ENCODE results near the gene MAP4K3.

The MAP4K3 gene

DNA sequence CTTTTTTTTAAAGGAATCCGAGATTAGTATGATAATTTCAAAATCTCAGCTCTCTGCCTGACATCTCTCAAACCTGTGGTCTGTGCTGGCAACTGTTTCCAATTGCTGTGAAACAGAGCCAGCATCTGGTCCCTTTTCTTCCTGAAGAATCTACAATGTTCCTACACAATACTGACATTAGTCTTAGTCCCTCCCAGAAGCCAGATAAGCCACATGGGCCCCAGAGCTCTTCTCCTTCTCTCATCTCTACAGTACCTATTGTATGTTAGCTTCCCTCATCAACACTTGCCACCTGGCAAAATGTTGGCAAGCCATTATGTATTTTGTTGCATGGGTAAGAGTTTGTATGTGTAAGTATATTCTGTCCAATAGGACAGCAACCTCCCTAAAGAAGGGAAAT, 130.5 kb downstream of the MAP4K3 start:
- H3K4me3 Mint-ChIP-seq, result no peak overlapping the region
- no peaks in the 10 kb centered on the region for H3K4me1 Mint-ChIP-seq
- H3K27ac Mint-ChIP-seq, result no peak overlapping the region
- no peaks in the 10 kb centered on the region for H3K9me3 Mint-ChIP-seq
- ATAC-seq (replicated peaks) (no peak), DNase-seq (no peak)
- no peaks in the 10 kb centered on the region for H3K27me3 Mint-ChIP-seq
- H3K36me3 Mint-ChIP-seq, result peaks cover 3 to 14% of the 10 kb centered on the region in 2 donors

GRCh38 chr2:39304729-39305128, 132.4 kb downstream of the MAP4K3 start:
- Mint-ChIP-seq H3K4me1 (no peaks in the 10 kb centered on the region), H3K9me3 (no peaks in the 10 kb centered on the region), H3K27me3 (no peaks in the 10 kb centered on the region), H3K4me3 (no peak overlapping the region), H3K27ac (no peak overlapping the region), H3K36me3 (peaks cover 0 to 14% of the 10 kb centered on the region in 2 donors)
- DNase-seq, result no peak
- ATAC-seq (replicated peaks), result no peak

GRCh38 chr2:39304200-39304599, 132.9 kb downstream of the MAP4K3 start:
- H3K36me3 Mint-ChIP-seq, result peaks cover 0 to 14% of the 10 kb centered on the region in 2 donors
- H3K9me3 Mint-ChIP-seq, result no peaks in the 10 kb centered on the region
- DNase-seq (no peak), ATAC-seq (replicated peaks) (no peak)
- H3K27me3 Mint-ChIP-seq, result no peaks in the 10 kb centered on the region
- H3K4me3 Mint-ChIP-seq, result no peak overlapping the region
- no peak overlapping the region for H3K27ac Mint-ChIP-seq
- H3K4me1 Mint-ChIP-seq, result no peaks in the 10 kb centered on the region

DNA sequence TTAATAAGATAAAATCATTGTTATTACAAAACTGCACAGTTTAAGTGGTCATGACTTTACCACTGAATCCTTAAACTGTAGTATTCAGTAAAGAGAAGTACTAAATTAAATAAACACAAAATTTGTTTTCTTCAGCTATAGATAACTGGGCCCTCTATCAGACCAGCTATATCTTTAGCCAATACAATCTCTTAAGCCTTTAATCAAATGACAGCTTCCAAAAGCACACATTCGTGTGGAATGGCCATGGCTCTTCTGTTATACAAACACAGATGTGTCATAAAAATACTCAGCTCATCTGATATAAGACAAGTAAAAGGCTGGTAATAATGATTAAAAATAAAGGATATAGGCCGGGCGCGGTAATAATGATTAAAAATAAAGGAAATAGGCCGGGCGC, 135.7 kb downstream of the MAP4K3 start:
- no peak for DNase-seq
- Mint-ChIP-seq H3K27me3 (no peaks in the 10 kb centered on the region), H3K36me3 (peaks cover 0 to 15% of the 10 kb centered on the region in 2 donors), H3K9me3 (no peaks in the 10 kb centered on the region), H3K4me1 (no peaks in the 10 kb centered on the region), H3K27ac (no peak overlapping the region), H3K4me3 (no peak overlapping the region)
- no peak for ATAC-seq (replicated peaks)

DNA sequence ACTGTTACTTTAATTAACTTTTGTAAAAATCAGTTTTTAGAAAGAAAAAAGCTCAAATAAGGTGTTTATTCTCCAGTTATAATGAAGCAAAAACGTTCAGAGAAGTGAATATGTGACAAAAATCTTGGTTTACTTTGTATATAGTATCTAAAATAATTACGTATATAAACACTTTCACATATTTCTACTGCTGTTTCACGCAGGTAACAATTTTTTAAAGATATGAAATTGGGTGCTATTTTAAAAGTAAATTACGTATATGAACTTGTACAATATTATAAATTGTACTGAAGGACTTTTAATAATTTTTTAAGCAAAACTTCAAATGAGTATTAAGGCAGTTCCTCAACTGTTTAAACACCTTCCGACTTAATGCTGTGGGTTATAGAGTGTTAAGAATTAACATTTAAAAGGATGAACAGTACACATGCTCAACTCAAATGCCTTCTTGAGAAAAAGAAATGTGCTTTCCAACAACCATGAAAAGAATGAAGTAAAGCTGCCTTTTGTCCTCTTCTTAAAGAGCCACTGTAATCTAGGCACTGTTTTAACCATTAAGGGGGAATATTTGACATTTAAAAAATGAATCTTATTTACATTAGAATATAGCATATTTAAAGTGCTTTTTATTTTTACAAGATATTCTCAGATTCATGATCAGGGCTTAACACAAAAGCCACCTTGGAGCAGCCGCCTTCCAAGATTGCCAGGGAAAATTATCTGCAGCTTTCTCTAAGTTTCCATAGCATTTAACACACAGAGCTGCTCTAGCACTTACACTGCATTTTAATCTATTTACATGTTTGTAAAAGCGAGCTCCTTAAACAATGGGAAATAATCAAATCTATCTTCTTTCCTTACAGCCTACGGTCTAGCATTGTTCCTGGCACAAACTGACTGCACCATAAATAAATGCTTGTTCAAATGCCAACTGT, 136.8 kb downstream of the MAP4K3 start:
- DNase-seq (no peak), ATAC-seq (replicated peaks) (no peak)
- Mint-ChIP-seq H3K4me1 (no peaks in the 10 kb centered on the region), H3K27me3 (no peaks in the 10 kb centered on the region), H3K4me3 (no peak overlapping the region), H3K9me3 (no peaks in the 10 kb centered on the region), H3K27ac (no peak overlapping the region), H3K36me3 (peaks cover 0 to 13% of the 10 kb centered on the region in 2 donors)

- Mint-ChIP-seq H3K9me3 (no peaks in the 10 kb centered on the region), H3K4me3 (no peak overlapping the region), H3K36me3 (peaks cover 23 to 33% of the 10 kb centered on the region in 2 donors), H3K4me1 (no peaks in the 10 kb centered on the region), H3K27ac (no peak overlapping the region), H3K27me3 (no peaks in the 10 kb centered on the region)
- DNase-seq, result no peak
- no peak for ATAC-seq (replicated peaks)
Observed at GRCh38 chr2:39290433-39290832, 146.7 kb downstream of the MAP4K3 start.

DNA sequence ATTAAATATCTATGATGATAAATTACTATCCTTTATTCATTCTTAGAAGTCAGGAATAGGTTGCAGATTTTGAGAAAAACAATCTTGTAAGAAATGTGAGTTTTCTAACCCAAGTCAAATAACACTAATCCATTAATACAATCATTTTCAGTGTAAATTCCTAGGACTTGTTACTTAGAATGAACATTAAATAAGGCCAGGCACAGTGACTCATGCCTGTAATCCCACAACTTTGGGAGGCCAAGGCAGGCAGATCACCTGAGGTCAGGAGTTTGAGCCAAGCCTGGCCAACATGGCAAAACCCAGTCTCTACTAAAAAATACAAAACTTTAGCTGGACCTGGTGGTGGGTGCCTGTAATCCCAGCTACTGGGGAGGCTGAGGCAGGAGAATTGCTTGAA, 147.5 kb downstream of the MAP4K3 start:
- no peak for ATAC-seq (replicated peaks)
- DNase-seq, result no peak
- Mint-ChIP-seq H3K4me1 (no peaks in the 10 kb centered on the region), H3K27me3 (no peaks in the 10 kb centered on the region), H3K4me3 (no peak overlapping the region), H3K9me3 (no peaks in the 10 kb centered on the region), H3K36me3 (peaks cover 23 to 33% of the 10 kb centered on the region in 2 donors), H3K27ac (no peak overlapping the region)

DNA sequence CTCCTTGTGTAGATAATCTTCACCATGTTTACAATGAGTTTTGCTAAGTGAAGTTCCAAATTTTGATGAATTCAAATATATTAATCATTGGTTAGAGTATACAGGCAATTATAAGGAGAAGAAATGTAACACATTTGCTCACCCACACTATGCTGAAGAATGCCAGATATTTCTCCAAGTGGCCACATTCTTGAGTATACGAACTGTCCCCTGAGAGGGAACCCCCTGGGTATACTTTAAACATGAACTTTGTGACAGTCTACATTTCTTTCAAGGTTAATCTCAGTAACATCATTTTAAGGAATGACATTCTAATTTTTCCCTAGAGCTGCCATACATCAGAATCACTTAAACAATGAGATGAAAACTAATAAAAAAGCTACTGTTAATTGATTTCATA, 153.5 kb downstream of the MAP4K3 start:
- no peak for ATAC-seq (replicated peaks)

DNA sequence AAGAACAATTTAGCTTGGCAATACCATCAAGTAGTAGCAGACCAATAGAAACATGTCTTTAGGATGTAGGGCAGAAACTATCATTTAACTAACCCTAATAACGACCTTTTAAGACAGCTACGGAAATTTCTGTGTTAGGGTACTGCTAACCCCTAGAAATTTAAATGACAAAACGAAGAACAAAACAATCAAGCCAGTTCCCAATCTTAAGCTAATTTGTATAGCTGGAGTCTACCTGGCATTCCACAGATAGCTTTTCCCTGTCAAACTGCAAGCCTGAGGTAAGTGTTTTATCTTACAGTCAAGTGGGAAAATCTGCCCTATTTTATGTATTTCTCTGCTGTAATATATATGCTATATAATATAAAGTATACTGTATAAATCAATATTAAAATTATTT, 155.7 kb downstream of the MAP4K3 start:
- H3K27ac Mint-ChIP-seq, result no peak overlapping the region
- H3K27me3 Mint-ChIP-seq, result no peaks in the 10 kb centered on the region
- H3K9me3 Mint-ChIP-seq, result no peaks in the 10 kb centered on the region
- no peak overlapping the region for H3K4me3 Mint-ChIP-seq
- H3K4me1 Mint-ChIP-seq, result no peaks in the 10 kb centered on the region
- H3K36me3 Mint-ChIP-seq, result peaks cover 24 to 29% of the 10 kb centered on the region in 2 donors
- ATAC-seq (replicated peaks), result no peak
- DNase-seq, result no peak

More for the DNA sequence above, 153.5 kb downstream of the MAP4K3 start:
- DNase-seq, result no peak
- Mint-ChIP-seq H3K27me3 (no peaks in the 10 kb centered on the region), H3K27ac (no peak overlapping the region), H3K9me3 (no peaks in the 10 kb centered on the region), H3K36me3 (peaks cover 11 to 20% of the 10 kb centered on the region in 2 donors), H3K4me1 (no peaks in the 10 kb centered on the region), H3K4me3 (no peak overlapping the region)

DNA sequence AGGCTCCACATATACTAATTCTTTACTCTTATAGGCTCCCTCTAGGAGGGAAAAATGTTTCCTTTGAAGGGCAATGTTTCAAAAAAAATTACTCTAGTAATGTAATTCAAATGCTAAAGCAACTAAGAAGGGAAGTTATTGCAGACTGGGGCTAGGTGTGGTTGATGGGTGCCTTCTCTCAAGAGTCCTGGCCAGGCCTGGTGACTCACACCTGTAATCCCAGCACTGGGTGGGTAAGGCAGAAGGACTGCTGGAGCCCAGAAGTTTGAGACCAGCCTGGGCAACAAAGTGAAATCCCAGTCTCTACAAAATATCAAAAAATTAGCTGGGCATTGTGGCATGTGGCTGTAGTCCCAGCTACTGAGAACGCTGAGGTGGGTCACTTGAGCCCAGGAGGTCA, 162.1 kb downstream of the MAP4K3 start:
- H3K4me1 Mint-ChIP-seq, result no peaks in the 10 kb centered on the region
- no peaks in the 10 kb centered on the region for H3K27me3 Mint-ChIP-seq
- H3K9me3 Mint-ChIP-seq, result no peaks in the 10 kb centered on the region
- ATAC-seq (replicated peaks), result no peak
- DNase-seq, result no peak
- H3K4me3 Mint-ChIP-seq, result no peak overlapping the region
- peaks cover 23 to 42% of the 10 kb centered on the region in 2 donors for H3K36me3 Mint-ChIP-seq
- H3K27ac Mint-ChIP-seq, result no peak overlapping the region

GRCh38 chr2:39269941-39270340, 167.1 kb downstream of the MAP4K3 start:
- Mint-ChIP-seq H3K9me3 (peaks cover 0 to 3% of the 10 kb centered on the region in 2 donors), H3K27ac (no peak overlapping the region), H3K36me3 (peaks cover 9 to 21% of the 10 kb centered on the region in 2 donors), H3K4me1 (peaks cover 11 to 16% of the 10 kb centered on the region in 2 donors), H3K4me3 (no peak overlapping the region), H3K27me3 (no peaks in the 10 kb centered on the region)
- ATAC-seq (replicated peaks) (no peak), DNase-seq (no peak)

GRCh38 chr2:39266916-39267434, 170.1 kb downstream of the MAP4K3 start:
- H3K27ac Mint-ChIP-seq, result no peak overlapping the region
- no peaks in the 10 kb centered on the region for H3K27me3 Mint-ChIP-seq
- no peak for ATAC-seq (replicated peaks)
- H3K4me3 Mint-ChIP-seq, result no peak overlapping the region
- peaks cover 15 to 28% of the 10 kb centered on the region in 2 donors for H3K4me1 Mint-ChIP-seq
- peaks cover 0 to 3% of the 10 kb centered on the region in 2 donors for H3K9me3 Mint-ChIP-seq
- DNase-seq, result no peak
- H3K36me3 Mint-ChIP-seq, result peaks cover 10 to 16% of the 10 kb centered on the region in 2 donors

DNA sequence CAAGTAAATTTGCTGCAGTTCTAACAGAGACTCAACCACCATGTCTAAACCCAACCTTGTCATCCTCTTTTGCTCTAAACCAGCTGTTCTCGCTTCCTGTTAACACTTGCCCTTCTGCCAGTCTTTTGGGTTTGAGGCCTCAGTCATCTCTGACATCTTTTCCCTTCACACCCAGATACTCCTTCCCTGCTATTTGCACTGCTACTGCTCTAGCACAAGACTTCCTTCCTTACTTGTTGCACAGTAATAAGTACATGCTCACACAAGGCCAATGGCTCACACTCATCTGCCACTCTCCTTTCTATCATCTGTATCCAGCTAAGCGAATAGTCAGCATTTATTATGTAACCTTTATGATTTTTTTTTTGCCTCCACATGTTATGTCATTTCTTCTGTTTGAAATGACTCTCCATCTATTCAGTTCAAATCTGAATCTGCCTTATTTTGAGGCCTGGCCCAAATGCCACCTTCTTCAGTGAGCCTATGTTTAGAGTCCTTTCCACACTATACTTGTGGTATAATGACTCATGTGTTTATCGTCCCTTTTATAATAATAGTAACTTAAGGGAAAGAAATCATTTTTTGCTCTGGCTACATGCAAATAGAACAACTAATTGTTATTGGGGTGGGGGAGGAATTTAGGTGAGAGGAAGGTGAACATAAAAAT, 170.8 kb downstream of the MAP4K3 start:
- DNase-seq (peak; percentile 13), ATAC-seq (replicated peaks) (peak; percentile 87 to 89)
- H3K9me3 Mint-ChIP-seq, result peaks cover 0 to 3% of the 10 kb centered on the region in 2 donors
- H3K36me3 Mint-ChIP-seq, result peaks cover 10 to 16% of the 10 kb centered on the region in 2 donors
- no peaks in the 10 kb centered on the region for H3K27me3 Mint-ChIP-seq
- peaks cover 15 to 28% of the 10 kb centered on the region in 2 donors for H3K4me1 Mint-ChIP-seq
- H3K27ac Mint-ChIP-seq, result peak overlapping the region; percentile 43
- H3K4me3 Mint-ChIP-seq, result peak overlapping the region; percentile 4 to 45

DNA sequence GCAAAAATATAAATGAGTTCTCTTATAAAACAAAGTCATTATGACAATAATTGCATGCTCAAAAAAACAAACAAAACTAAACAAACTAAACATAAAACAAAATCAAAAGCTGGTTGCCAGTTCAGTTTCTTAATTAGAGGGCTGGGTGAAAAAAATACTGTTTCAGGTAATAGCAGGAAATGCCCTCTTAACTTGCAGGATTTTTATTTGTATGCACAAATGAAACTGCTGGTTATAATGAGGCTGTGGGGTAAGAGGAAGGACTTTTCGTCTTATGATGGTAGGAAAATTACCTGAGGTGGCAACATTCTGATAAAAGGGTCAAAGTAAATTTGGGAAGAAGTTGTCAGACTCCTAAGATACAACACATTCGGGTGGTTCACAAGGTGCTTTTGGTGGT, 171.8 kb downstream of the MAP4K3 start:
- ATAC-seq (replicated peaks), result peak in 1 of 2 donors; percentile 33
- Mint-ChIP-seq H3K4me1 (peaks cover 15 to 28% of the 10 kb centered on the region in 2 donors), H3K27me3 (no peaks in the 10 kb centered on the region), H3K9me3 (peaks cover 0 to 3% of the 10 kb centered on the region in 2 donors), H3K27ac (peak overlapping the region; percentile 68), H3K4me3 (peak overlapping the region in 1 of 2 donors; percentile 46), H3K36me3 (peaks cover 11 to 23% of the 10 kb centered on the region in 2 donors)
- DNase-seq, result no peak

Measured in stimulated activated naive B cell treated with anti-CD40 and anti-IgM and Interleukin-4, amounts not matched to agents 10 μg/mL and 1 μg/mL and 100 μg/mL, for 72 hours (primary cell).